NCI-H2107 (cell line): Measurements from ENCODE around the gene SCN11A.
"Not testable (repeated sequence)": the region's sequence is repeated elsewhere in the genome, so short reads cannot be mapped to it uniquely, and the experiment has no call there.

Experiments
- DNase-seq: peaks from one replicate; lab custom pipeline; 2025; lab: John Stamatoyannopoulos, UW

Gene SCN11A

DNA sequence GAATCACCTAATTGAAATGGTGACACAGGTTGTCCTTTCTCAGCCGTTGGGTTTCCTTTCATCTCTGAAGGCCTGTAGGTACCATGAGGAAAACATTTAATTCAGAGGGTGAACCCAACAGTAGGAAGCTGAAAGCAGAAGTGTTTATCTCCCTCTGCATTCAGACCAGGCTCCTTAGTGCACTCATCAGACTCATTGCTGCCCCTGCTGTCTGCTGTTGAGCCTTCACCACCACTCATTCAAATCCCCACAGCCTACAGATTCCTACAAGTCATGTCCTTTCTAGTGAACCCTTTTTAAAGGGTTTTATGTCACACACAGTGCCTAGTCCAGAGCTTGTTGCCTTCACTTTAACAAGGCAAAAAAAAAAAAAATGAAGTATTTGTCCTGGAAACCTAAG, 13.5 kb upstream of the SCN11A start:
- no peak for DNase-seq

DNA sequence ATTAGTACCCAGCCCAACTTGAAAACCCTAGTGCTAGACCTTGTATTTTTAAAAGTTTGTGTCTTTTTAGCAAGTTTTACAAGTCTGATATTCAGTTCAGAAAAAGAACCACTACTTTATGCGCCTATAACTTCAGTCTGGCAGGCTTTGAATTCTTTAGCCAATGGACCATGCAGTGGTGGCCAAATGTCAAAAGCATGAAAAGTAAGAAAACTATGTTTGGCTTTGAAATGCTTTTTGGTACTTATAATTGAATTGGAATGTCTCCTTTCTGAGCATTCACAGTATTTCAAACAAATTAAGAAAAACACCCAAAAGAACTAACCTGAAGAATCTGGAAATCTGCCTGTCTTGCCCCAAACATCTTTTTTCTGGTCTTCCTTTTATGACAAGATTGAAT, 12.9 kb upstream of the SCN11A start:
- DNase-seq, result no peak

DNA sequence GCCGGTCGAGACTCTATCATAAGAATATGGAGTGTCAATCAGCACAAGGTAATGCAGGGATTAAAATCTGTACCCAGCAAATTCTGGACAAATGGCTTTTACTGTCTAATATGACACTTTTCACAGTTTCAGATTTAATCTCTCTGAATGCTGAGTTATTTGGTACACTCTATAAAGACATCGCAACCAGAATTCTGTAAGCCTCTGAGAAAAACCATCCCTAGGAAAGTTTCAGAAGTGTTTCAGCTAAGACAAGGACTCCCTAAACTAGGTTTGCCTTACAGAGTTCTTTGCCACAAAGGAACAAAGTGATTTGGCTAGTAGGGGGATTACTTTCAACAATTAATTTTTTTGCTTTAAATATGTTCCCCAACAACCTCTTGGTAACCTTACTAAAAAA, 11.4 kb upstream of the SCN11A start:
- DNase-seq, result no peak

DNA sequence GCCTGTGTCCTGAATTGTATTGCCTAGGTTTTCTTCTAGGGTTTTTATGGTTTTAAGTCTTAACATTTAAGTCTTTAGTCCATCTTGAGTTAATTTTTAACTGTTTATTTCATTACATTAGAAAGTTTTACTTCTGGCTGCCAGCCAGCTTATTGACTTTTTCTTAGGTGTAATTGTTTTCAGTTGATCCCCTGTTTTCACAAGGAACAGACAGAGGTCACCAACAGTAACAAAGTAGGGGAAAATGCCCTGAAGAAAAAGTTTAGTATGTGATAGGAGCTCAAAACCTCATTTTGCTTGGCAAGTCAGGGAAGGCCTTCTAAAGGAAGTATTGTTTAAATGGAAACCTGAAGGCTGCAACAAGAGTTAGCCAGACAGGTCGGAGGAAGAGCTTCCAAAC, 10.4 kb upstream of the SCN11A start:
- DNase-seq, result no peak

DNA sequence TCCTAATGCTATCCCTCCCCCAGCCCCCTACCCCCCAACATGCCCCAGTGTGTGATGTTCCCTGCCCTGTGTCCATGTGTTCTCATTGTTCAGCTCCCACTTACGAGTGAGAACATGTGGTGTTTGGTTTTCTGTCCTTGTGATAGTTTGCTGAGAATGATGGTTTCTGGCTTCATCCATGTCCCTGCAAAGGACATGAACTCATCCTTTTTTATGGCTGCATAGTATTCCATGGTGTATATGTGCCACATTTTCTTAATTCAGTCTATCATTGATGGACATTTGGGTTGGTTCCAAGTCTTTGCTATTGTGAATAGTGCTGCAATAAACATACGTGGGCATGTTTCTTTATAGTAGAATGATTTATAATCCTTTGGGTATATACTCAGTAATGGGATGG, 9.5 kb upstream of the SCN11A start:
- DNase-seq, result not testable (repeated sequence)

DNA sequence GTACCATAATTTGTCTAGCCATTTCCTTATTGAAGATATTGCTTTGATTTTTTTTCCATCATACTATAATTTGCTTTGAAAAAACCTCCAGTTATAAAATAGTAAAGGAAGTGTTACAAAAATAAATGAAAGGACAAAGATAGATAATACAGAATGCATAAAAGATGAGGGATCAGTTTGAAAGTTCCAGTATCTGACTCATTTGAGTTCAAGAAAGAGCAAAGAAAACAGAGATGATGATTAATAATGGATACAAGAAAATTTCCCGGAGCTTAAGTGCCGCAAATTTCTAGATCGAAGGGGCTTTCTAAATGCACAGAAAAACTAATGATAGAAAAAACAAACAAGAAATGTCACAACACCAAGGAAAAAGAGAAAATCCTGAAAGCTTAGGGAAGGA, 4.4 kb upstream of the SCN11A start:
- DNase-seq, result no peak

DNA sequence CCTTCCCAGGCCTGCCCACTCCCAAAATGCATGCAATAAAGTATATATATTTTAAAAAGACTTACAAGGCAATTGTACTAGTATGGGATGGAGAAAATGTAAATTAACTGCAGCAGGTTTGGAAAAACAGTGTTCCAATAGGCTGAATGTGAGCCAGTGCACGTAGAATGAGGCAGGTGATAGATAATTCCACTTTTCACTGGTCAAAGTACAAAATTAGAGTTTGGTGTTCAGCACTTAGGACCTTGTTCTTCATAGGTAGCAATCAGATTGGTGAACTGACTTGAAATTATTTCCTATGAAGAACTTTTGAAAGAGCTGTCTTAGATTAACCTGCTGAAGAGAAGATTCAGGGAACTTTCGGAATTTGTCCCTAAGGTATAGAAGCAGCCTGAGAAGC, 2.0 kb upstream of the SCN11A start:
- no peak for DNase-seq

DNA sequence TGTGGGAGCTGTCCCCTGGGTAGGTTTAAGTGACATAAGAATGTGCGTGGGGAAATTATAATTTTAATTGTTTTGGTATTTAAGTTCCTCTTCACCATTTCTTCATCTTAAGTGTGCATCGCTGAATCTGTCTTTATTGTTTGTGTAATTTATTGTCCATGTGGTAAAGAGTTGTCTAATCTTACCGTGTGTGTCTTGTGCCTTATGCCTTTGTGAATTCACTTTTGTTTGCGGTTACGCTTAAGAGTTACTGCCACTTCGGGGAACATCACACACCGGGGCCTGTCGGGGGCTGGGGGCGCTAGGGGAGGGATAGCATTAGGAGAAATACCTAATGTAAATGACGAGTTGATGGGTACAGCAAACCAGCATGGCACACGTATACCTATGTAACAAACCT, 839 bp upstream of the SCN11A start:
- no peak for DNase-seq

DNA sequence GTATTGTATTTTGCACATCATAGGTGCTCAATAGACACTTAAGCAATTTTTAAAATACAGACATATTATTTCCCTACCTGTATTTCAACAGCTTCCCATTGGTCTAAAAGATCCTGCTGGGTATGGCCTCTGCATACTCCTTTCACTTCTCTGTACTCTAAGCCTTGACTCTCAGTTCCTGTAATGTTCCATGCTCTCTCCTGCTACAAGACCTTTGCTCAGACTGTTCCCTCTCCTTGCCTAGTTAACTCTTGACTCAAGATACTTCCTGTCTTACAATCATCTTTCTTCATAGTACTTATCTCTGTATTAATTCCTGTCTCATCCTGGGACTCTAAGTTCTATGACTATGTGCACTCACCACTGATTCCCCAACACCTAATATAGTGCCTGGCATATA, 1.7 kb downstream of the SCN11A start:
- DNase-seq, result no peak

DNA sequence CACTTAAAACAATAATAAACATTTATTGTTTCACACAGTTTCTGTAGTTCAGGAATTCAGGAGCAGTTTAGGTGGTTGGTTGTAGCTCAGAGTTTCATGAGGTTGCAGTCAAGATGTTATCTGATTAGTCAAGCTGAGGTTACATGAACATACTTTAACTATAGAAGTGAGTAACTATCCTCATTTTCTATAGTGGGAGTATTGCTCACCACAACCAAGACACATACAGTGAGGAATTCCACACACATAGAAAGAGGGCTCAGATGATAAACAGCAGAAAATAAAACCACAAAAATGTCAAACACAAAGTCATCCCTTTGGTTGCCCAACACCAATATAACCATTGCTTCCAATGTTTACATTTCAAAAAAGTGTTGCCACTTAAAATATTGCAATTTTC, 13.6 kb downstream of the SCN11A start:
- DNase-seq, result no peak

DNA sequence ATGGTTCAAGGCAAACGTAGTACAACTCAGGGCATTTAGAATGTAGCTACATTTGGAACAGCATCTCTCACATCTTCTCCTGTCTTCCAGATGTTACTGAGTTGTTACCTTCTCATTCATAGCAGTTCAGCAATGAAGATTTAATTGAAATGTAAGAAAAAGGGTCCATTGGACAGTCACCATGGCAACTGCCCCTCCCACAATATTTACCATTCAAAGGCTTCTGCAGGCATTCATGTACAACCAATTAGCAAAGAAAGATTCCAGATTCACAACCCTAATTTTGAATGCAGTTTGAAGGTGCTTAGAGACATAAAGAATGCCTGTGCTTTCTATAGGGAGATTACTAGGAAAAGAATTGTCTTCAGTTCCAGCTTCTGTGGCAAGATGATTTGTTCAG, 22.2 kb downstream of the SCN11A start:
- DNase-seq, result no peak

DNA sequence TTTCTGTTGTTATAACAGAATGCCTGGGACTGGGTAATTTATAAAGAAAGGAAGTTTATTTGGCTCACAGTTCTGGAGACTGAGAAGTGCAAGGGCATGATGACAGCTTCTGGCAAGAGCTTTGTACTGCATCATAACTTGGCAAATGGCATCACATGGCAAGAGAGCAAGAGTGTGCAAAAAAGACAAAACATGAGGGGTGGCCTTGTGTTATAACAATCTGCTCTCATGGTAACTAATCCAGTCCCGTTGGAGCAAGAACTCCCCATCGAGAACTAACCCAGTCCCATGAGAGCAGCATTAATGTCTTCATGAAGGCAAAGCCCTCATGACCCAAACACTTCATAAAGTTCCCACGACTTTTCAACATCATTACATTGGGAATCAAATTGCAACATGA, 23.2 kb downstream of the SCN11A start:
- DNase-seq, result no peak

DNA sequence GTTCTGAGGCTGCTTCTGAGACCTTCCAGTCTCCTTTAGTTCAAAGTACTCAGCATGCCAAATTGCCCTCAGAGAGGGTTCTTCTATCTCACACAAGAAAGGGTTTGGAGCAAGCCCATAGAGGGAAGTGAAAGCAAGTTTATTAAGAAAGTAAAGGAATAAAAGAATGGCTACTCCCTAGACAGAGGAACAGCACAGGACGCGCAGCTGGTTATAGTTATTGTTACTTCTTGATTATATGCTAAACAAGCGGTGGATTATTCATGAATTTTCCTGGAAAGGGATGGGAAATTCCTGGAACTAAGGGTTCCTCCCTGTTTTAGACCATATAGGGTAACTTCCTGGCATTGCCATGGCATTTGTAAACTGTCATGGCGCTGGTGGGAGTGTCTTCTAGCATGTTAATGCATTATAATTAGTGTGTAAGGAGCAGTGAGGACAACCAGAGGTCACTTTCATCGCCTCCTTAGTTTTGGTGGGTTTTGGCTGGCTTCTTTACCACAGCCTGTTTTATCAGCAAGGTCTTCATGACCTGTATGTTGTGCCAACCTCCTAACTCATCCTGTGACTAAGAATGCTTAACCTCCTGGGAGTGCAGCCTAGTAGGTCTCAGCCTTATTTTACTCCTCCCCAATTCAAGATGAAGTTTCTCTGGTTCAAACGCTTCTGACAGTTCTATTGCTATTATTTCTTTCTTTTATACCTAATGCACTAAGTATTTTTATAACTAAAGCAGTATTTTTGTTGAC, 26.3 kb downstream of the SCN11A start:
- no peak for DNase-seq

DNA sequence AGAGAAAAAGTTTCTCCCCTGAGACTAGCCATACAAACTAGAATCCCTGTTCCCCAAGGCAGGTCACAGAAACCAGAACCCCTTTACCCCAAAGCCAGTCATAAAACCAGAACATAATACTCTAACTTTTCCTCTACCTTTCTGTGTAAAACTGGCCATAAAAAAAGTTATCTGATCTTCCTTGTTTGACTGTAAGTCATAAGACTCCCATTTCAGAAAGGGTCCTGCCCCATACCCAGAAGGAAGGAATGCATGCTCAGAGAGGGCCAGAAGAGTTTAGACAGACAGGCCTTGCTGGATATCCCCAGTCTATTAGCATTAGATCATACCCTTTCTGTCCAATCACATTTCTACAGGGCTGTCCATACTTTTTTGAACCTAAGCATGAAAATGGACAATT, 27.2 kb downstream of the SCN11A start:
- DNase-seq, result no peak

DNA sequence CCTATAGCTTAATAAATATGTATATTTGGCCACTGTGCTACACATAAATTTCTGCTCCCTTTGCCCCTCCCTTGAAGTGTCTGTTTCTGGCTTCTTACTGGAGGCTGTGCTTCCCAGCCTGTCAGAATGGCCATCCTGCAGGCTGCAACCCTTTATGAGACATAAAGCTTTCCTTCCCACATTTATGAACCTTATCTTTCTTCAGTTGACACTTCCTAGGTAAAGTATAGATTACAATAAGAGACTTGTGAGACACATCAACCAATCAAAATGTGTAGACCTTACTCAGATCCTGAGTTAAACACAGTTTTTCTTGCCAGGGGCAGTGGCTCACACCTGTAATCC, 29.5 kb downstream of the SCN11A start:
- DNase-seq, result no peak

DNA sequence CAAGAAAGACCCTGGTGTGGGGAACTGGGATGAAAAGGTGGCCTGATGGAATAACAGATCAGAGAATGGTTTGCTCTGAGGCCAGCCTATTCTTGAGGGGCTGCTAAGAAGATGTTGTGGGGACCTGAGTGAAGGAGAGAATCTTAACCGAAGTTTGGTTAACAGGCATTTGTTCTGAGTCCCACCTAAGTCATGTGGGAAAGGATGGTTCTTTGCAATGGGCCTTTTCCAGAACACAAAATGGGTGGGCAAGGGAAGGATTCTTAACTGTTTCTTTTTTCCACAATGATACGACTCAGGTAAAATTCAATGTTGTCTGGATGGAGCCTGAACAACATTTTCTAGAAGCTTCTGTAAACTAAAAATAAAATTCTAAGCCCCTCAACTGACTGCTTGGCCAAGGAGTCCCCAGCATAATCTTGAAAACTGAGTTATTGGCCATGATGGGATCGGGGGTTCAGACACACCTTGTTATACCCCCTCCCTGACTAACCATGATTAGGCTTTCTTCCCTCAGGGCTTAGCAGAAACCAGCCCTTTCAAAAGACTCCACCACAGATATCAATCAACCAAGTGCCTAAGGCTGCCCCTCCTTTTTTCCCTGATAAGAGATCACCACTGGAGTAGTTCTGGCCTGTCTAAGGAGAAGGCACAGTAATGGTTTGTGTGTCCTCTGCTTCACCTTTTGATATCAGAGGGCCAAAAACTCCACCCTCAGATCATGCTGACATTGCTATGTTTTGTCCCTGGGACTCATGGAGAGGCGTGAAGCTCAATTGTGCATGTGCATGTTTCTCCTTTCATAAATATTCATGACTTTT, 30.1 kb downstream of the SCN11A start:
- no peak for DNase-seq

DNA sequence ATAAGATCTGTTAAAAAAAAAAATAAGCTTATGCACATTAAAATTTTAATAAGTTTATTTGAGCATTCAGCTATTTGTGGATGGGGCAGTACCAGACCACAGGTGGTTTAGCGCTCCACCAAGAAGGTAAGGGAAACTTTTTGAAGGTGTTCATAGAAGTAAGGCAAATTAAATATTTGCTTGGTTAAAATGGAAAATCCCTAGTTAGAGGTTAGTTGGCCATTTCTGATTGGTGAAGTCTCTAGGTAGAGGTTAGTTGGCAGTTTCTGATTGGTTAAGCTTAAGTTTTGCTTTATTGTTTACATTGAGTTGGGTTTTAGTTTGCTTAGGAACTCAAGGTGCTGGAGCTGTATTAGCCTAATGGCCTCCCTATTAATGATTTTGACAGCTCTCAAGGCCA, 30.7 kb downstream of the SCN11A start:
- DNase-seq, result no peak

DNA sequence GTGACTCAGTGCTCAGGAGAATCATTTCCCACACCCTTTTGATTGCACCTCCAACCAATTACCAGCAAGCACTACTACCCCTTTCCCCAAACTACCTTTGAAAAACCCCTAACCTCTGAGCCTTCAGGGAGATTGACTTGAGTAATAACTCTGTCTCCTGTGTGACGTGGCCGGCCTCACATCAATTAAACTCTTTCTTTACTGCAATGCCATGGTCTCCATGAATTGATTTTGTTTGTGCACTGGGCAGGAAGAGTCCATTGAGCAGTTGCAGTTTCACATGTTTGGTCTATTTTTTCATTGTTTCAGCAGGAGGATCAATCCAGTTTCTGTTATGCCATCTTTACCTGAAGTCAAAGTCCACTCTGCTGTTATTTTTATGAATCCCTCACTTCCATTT, 32.4 kb downstream of the SCN11A start:
- DNase-seq, result no peak

DNA sequence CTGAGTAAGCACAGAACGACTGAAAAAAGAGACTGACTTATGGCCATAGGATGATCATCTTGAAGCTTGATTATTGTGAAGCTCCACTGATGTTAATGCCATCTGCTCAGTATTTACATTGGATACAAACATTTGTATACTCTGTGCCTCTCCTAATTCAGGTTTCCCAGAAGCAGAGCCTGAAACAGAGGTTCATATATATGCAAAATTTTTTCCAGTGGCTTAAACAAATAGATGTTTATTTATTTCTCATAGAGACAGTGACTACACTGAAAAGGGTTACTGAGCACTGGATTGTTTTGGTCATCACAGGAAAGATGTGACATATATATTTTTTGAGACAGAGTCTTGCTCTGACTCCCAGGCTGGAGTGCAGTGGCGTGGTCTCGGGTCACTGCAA, 36.3 kb downstream of the SCN11A start:
- DNase-seq, result no peak

DNA sequence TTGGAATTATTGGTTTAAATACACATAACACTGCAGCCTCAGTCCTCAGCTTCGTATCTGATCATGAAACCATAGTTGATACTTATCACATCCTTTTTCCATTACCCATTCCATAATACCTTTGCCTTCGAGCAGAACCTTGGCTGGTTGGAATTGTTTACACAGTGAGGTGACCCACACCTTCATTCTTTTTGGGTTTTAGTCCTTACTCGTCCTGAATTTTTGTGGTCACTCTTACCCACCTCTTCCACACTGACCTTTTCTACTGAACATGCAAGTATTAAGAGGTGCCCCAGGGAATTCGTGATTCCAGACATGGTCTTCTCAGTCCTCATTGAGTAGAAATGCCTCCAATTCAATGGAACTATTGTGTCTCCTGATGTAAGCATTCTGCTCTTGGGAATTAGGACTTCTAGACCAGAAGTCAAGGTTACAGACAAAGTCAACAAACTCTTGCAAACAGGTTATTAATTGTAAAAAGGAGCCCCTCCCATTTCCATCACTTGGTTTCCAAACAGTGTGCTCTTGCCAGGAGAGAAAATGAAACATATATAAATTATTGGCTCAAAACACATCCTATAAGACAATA, 37.7 kb downstream of the SCN11A start:
- no peak for DNase-seq

DNA sequence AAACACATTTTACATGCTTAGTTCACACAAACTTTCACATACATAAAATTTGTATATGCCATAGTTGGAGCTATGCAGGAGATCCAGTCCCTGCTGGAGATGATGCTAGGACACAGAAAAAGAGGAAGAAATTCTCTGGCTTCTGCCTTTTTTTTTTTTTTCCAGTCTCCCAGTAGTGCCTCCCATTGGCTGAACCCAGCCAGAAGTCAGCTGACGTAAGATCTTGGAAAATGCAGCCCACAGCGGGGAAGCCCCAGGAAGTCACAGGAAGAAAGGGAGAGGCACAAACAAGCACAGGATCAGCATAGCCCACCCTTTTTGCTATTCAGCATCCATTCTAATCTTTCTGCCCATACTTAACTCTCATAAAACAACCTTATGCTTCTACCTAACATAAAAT, 38.5 kb downstream of the SCN11A start:
- no peak for DNase-seq

DNA sequence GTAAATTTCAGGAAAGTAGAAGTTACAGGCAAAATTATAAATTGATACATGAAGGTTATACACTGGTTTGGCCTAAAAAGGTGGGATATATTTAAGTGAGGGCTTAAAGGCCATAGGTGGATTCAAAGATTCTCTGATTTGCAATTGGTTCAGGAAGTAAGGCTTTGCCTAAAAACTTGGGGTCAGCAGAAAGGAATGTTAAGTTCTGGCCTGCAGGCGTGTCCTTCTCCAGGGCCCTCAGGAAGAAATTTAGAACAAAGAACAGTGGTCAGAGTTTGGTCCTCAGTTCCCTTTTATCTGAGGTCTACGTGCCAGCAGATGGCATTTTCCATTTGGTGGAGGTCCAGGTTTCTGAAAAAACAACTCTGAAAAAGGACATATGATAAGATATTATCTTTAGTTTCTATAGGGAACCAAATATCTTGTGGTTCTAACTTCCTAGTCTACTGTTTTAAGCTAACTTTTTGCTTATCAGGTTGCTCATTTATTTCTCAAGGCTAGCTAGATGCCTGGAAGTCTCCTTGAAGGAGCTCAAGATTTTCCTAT, 40.5 kb downstream of the SCN11A start:
- no peak for DNase-seq

DNA sequence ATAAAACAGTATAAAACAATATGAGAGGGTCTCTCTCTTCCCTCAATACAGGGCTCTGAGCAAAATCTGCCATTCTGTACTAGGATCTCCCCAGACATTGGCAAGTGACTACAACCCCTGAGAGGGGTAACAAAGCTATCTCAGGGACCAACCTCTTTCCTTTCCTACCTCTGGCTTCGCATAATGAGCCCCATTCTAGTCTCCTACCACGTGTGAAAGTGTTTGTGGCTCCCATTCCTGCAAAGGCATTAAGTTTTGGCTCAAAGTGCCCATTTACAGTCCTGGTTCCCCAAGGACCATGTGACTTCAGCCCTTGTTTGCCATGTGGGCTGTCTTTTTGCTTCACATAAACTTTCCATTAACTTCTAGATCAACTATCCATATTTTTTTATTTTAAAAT, 46.4 kb downstream of the SCN11A start:
- no peak for DNase-seq
